GM23338 (cell line): Measurements from ENCODE around the gene CCNA2. TPM values are rescaled to one million over a fixed set of nuclear protein-coding genes. Genes with fewer than 3 reads are reported as not detected.

Experiments
- ATAC-seq: fragments of 200-7000 bp; cut with Tn5 transposase; 3 replicates; pipeline ENCODE4 v1.9.1; 2020
- DNase-seq: peaks from one replicate; pipeline ENCODE4 v3.0.0-alpha.2; 2015; ENCODE audit warnings: low spot score
- H2AFZ ChIP-seq: fragments of 200-600 bp; sonication (generic); 2 replicates; pipeline ENCODE4 v1.8.0; 2016; ENCODE audit warnings: antibody characterized with exemption, mild to moderate bottlenecking, moderate library complexity
- H3F3A ChIP-seq: fragments of 200-600 bp; sonication (generic); replicated peaks from 2 replicates; pipeline ENCODE4 v1.8.0; 2017; ENCODE audit warnings: antibody characterized with exemption, mixed run types, low read depth
- H3K27ac ChIP-seq: fragments of 200-600 bp; sonication (generic); 2 replicates; pipeline ENCODE4 v1.6.1; 2016; ENCODE audit warnings: low read depth
- H3K27me3 ChIP-seq: fragments of 200-600 bp; sonication (generic); 2 replicates; pipeline ENCODE4 v1.8.0; 2016; ENCODE audit warnings: mild to moderate bottlenecking, mixed run types, moderate library complexity; ENCODE audit not compliant: insufficient read depth
- H3K36me3 ChIP-seq: fragments of 200-600 bp; sonication (generic); 2 replicates; pipeline ENCODE4 v1.8.0; 2016; ENCODE audit warnings: mild to moderate bottlenecking; ENCODE audit not compliant: insufficient read depth
- H3K4me1 ChIP-seq: fragments of 200-600 bp; sonication (generic); 2 replicates; pipeline ENCODE4 v1.8.0; 2016; ENCODE audit warnings: mild to moderate bottlenecking, moderate library complexity; ENCODE audit not compliant: insufficient read depth
- H3K4me2 ChIP-seq: fragments of 200-600 bp; sonication (generic); 2 replicates; pipeline ENCODE4 v1.7.1; 2017; ENCODE audit warnings: mixed run types
- H3K4me3 ChIP-seq: fragments of 200-600 bp; sonication (generic); 2 replicates; pipeline ENCODE4 v1.6.1; 2016; ENCODE audit warnings: mixed run types
- H3K79me2 ChIP-seq: fragments of 200-600 bp; sonication (generic); replicated peaks from 2 replicates; pipeline ENCODE4 v1.8.0; 2017; ENCODE audit warnings: mild to moderate bottlenecking; ENCODE audit not compliant: insufficient read depth
- H3K9me2 ChIP-seq: fragments of 200-600 bp; sonication (generic); 2 replicates; pipeline ENCODE4 v1.8.0; 2017; ENCODE audit not compliant: insufficient read depth
- H4K20me1 ChIP-seq: fragments of 200-600 bp; sonication (generic); replicated peaks from 2 replicates; pipeline ENCODE4 v1.8.0; 2017; ENCODE audit warnings: mild to moderate bottlenecking; ENCODE audit not compliant: insufficient read depth
- H3K27ac Mint-ChIP-seq: 2 replicates; pipeline ENCODE4 v1.8.0; 2020; ENCODE audit warnings: inconsistent platforms, mild to moderate bottlenecking, moderate library complexity, mixed read lengths
- H3K27me3 Mint-ChIP-seq: 3 replicates; pipeline ENCODE4 v1.8.0; 2022; ENCODE audit warnings: low read depth, mild to moderate bottlenecking, moderate library complexity, mixed read lengths, inconsistent platforms; ENCODE audit not compliant: insufficient read depth, poor library complexity
- H3K36me3 Mint-ChIP-seq: 3 replicates; pipeline ENCODE4 v1.8.0; 2021; ENCODE audit warnings: low read depth, mild to moderate bottlenecking, inconsistent platforms, moderate library complexity, mixed read lengths
- H3K4me1 Mint-ChIP-seq: 3 replicates; pipeline ENCODE4 v1.8.0; 2020; ENCODE audit warnings: mild to moderate bottlenecking, inconsistent platforms, mixed read lengths
- H3K4me3 Mint-ChIP-seq: 3 replicates; pipeline ENCODE4 v1.8.0; 2021; ENCODE audit warnings: moderate library complexity, mild to moderate bottlenecking, inconsistent platforms, mixed read lengths
- H3K9me3 Mint-ChIP-seq: 3 replicates; pipeline ENCODE4 v1.8.0; 2020; ENCODE audit warnings: moderate library complexity, mild to moderate bottlenecking, inconsistent platforms, mixed read lengths
- CREB1 ChIP-seq: fragments of 250-450 bp; sonication (Bioruptor Pico); IDR thresholded peaks from 2 replicates; pipeline ENCODE4 v1.5.0; 2020; ENCODE audit warnings: low read depth, mild to moderate bottlenecking, moderate library complexity
- EZH2phosphoT487 ChIP-seq: fragments of 200-600 bp; sonication (generic); IDR thresholded peaks from one replicate; pipeline ENCODE4 v1.8.1; 2018; ENCODE audit warnings: antibody characterized with exemption; ENCODE audit not compliant: unreplicated experiment
- JUNB ChIP-seq: IDR thresholded peaks from one replicate; pipeline ENCODE4 v1.6.1; 2016; ENCODE audit warnings: antibody characterized with exemption; ENCODE audit not compliant: unreplicated experiment
- NANOG ChIP-seq: IDR thresholded peaks from 2 replicates; pipeline ENCODE4 v1.6.1; 2016; ENCODE audit warnings: antibody characterized with exemption, borderline replicate concordance
- POLR2AphosphoS5 ChIP-seq: IDR thresholded peaks from 2 replicates; pipeline ENCODE4 v1.6.1; 2016; ENCODE audit warnings: antibody characterized with exemption, low read depth
- REST ChIP-seq: IDR thresholded peaks from one replicate; pipeline ENCODE4 v1.6.1; 2018; ENCODE audit warnings: antibody characterized with exemption; ENCODE audit not compliant: unreplicated experiment
- STAT1 ChIP-seq: IDR thresholded peaks from one replicate; pipeline ENCODE4 v1.6.1; 2016; ENCODE audit warnings: antibody characterized with exemption; ENCODE audit not compliant: unreplicated experiment
- ZNF114 ChIP-seq: fragments of 250-450 bp; sonication (Bioruptor Pico); IDR thresholded peaks from 2 replicates; pipeline ENCODE4 v1.5.0; 2020; ENCODE audit warnings: mild to moderate bottlenecking, moderate library complexity
- ZNF331 ChIP-seq: fragments of 250-450 bp; sonication (Bioruptor Pico); IDR thresholded peaks from 2 replicates; pipeline ENCODE4 v1.5.0; 2020; ENCODE audit warnings: low read depth, mild to moderate bottlenecking, moderate library complexity
- polyA plus RNA-seq: library from polyadenylated mRNA; unstranded; fragments of >200 nt; fragmentation: Nextera tagmentation; extraction: Ambion mirVana; gene quantifications from 2 replicates; pipeline ENCODE4 v1.2.1, GENCODE V29; 2016
- total RNA-seq: library from RNA; depleted of rRNA; stranded (reverse); fragments of >200 nt; shearing (Covaris generic); gene quantifications from 2 replicates; pipeline ENCODE4 v1.2.3, GENCODE V29; 2014
- TF ChIP-seq, protein P1 (sequence below): IDR thresholded peaks from 2 replicates; pipeline ENCODE4 v1.6.1; 2016; ENCODE audit warnings: antibody characterized with exemption
- TF ChIP-seq, protein P2 (sequence below), 2 experiments: fragments of 200-600 bp in 1 of 2; sonication (generic) in 1 of 2; conservative IDR thresholded peaks; 2 replicates each; pipeline versions ENCODE4 v1.5.1 to v1.6.1; 2016 to 2017; ENCODE audit warnings: antibody characterized with exemption in 2 of 2, low read depth in 2 of 2, mild to moderate bottlenecking in 2 of 2, moderate library complexity in 1 of 2

The CCNA2 gene
- total and polyA plus RNA-seq, 2 experiments from 2014 or later, result 60.5 to 160 TPM

DNA sequence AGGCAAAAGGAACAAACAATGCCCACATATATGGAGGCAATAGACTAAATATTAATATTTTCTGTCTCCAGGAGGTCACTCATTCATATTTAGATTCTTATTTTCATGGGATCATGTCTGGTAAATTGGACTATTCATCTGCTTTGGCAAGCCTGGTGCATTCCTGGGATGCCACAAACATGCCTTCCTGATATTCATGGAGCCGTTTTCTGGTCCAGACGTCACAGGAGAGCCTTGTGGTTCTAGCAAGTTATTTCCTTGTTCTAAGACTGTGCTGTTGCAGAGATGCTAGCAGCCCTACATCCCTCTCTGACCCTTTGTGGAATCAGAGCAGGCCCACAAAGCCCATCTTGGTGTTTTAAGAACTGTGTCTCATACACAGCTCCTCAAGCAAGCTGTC, 38.7 kb downstream of the CCNA2 start:
- Histone ChIP-seq H3F3A (no peaks in the 10 kb centered on the region), H4K20me1 (no peaks in the 10 kb centered on the region), H3K36me3 (no peaks in the 10 kb centered on the region), H2AFZ (no peak overlapping the region), H3K27me3 (no peaks in the 10 kb centered on the region), H3K4me1 (no peaks in the 10 kb centered on the region), H3K27ac (no peak overlapping the region), H3K9me2 (no peaks in the 10 kb centered on the region), H3K79me2 (no peaks in the 10 kb centered on the region), H3K4me2 (no peak overlapping the region), H3K4me3 (no peak overlapping the region)
- no peak overlapping the region for H3K4me3 Mint-ChIP-seq
- peaks cover 8% of the 10 kb centered on the region for H3K4me1 Mint-ChIP-seq
- TF ChIP-seq CREB1 (CRISPR knock-in tag) (no peak), ZNF331 (CRISPR knock-in tag) (no peak), ZNF114 (CRISPR knock-in tag) (no peak)
- no peaks in the 10 kb centered on the region for H3K36me3 Mint-ChIP-seq
- H3K27me3 Mint-ChIP-seq, result no peaks in the 10 kb centered on the region
- H3K9me3 Mint-ChIP-seq, result no peaks in the 10 kb centered on the region
- no peak for ATAC-seq
- no peak for DNase-seq
- no peak overlapping the region for H3K27ac Mint-ChIP-seq

- no peak for DNase-seq
- no peak for TF ChIP-seq CREB1 (CRISPR knock-in tag)
- no peak for TF ChIP-seq ZNF114 (CRISPR knock-in tag)
- TF ChIP-seq EZH2phosphoT487, result no peak
- no peak for TF ChIP-seq STAT1
- no peak for TF ChIP-seq NANOG
- TF ChIP-seq, protein P1, sequence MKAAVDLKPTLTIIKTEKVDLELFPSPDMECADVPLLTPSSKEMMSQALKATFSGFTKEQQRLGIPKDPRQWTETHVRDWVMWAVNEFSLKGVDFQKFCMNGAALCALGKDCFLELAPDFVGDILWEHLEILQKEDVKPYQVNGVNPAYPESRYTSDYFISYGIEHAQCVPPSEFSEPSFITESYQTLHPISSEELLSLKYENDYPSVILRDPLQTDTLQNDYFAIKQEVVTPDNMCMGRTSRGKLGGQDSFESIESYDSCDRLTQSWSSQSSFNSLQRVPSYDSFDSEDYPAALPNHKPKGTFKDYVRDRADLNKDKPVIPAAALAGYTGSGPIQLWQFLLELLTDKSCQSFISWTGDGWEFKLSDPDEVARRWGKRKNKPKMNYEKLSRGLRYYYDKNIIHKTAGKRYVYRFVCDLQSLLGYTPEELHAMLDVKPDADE, result no peak
- TF ChIP-seq, protein P2, sequence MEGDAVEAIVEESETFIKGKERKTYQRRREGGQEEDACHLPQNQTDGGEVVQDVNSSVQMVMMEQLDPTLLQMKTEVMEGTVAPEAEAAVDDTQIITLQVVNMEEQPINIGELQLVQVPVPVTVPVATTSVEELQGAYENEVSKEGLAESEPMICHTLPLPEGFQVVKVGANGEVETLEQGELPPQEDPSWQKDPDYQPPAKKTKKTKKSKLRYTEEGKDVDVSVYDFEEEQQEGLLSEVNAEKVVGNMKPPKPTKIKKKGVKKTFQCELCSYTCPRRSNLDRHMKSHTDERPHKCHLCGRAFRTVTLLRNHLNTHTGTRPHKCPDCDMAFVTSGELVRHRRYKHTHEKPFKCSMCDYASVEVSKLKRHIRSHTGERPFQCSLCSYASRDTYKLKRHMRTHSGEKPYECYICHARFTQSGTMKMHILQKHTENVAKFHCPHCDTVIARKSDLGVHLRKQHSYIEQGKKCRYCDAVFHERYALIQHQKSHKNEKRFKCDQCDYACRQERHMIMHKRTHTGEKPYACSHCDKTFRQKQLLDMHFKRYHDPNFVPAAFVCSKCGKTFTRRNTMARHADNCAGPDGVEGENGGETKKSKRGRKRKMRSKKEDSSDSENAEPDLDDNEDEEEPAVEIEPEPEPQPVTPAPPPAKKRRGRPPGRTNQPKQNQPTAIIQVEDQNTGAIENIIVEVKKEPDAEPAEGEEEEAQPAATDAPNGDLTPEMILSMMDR (conservative IDR thresholded peaks at IDR 0.05; ENCODE audit: low read depth in 2 of 2), result no peak
- TF ChIP-seq REST, result no peak
- TF ChIP-seq POLR2AphosphoS5, result no peak
- TF ChIP-seq JUNB, result no peak
- no peak for TF ChIP-seq ZNF331 (CRISPR knock-in tag)
These were observed 39.3 kb downstream of the CCNA2 start for GRCh38 chr4:121784401-121784800.

More at GRCh38 chr4:121784401-121784800, 39.3 kb downstream of the CCNA2 start:
- H3K4me3 ChIP-seq, result no peak overlapping the region
- no peaks in the 10 kb centered on the region for H3K36me3 Mint-ChIP-seq
- no peaks in the 10 kb centered on the region for H3K79me2 ChIP-seq
- ATAC-seq, result no peak
- H2AFZ ChIP-seq, result no peak overlapping the region
- no peaks in the 10 kb centered on the region for H3K27me3 ChIP-seq
- no peaks in the 10 kb centered on the region for H3K36me3 ChIP-seq
- H3K4me1 Mint-ChIP-seq, result peaks cover 8% of the 10 kb centered on the region
- no peak overlapping the region for H3K27ac ChIP-seq
- no peaks in the 10 kb centered on the region for H3K9me3 Mint-ChIP-seq
- H3K27me3 Mint-ChIP-seq, result no peaks in the 10 kb centered on the region
- H4K20me1 ChIP-seq, result no peaks in the 10 kb centered on the region
- no peaks in the 10 kb centered on the region for H3K4me1 ChIP-seq
- no peaks in the 10 kb centered on the region for H3K9me2 ChIP-seq
- H3K4me2 ChIP-seq, result no peak overlapping the region
- no peaks in the 10 kb centered on the region for H3F3A ChIP-seq
- H3K4me3 Mint-ChIP-seq, result no peak overlapping the region
- no peak overlapping the region for H3K27ac Mint-ChIP-seq
